ENCODE results near the gene UTF1.

UTF1 gene

GRCh38 chr10:133198621-133199487 lies 31.2 kb upstream of the UTF1 start:
- in situ Hi-C loops (cut with HindIII; ENCODE audit: low pct_unique_long_range_greater_than_20kb, low sequenced_read_pairs): no loop called here
- no peak for DNase-seq (ENCODE audit: low read depth in 1 of 2, low spot score in 1 of 2)
- TF ChIP-seq JUND (IDR thresholded peaks at IDR 0.05; ENCODE audit: low read depth): no peak

GRCh38 chr10:133199488-133199885 lies 30.5 kb upstream of the UTF1 start:
- no peak for TF ChIP-seq JUND (IDR thresholded peaks at IDR 0.05; ENCODE audit: low read depth)
- in situ Hi-C loops (cut with HindIII; ENCODE audit: low pct_unique_long_range_greater_than_20kb, low sequenced_read_pairs): no loop called here
- DNase-seq (ENCODE audit: low read depth in 1 of 2, low spot score in 1 of 2): no peak

- TF ChIP-seq JUND (IDR thresholded peaks at IDR 0.05; ENCODE audit: low read depth): no peak
- in situ Hi-C loops (cut with HindIII; ENCODE audit: low pct_unique_long_range_greater_than_20kb, low sequenced_read_pairs): no loop called here
Observed at GRCh38 chr10:133199992-133200611, 29.9 kb upstream of the UTF1 start.

GRCh38 chr10:133200621-133201031 lies 29.4 kb upstream of the UTF1 start:
- in situ Hi-C loops (cut with HindIII; ENCODE audit: low pct_unique_long_range_greater_than_20kb, low sequenced_read_pairs): no loop called here

More at GRCh38 chr10:133199992-133200611, 29.9 kb upstream of the UTF1 start:
- no peak for DNase-seq (ENCODE audit: low read depth in 1 of 2, low spot score in 1 of 2)

GRCh38 chr10:133201151-133201947 lies 28.7 kb upstream of the UTF1 start:
- DNase-seq (ENCODE audit: low read depth in 1 of 2, low spot score in 1 of 2): no peak
- in situ Hi-C loops (cut with HindIII; ENCODE audit: low pct_unique_long_range_greater_than_20kb, low sequenced_read_pairs): no loop called here
- TF ChIP-seq JUND (IDR thresholded peaks at IDR 0.05; ENCODE audit: low read depth): no peak

More at GRCh38 chr10:133200621-133201031, 29.4 kb upstream of the UTF1 start:
- DNase-seq (ENCODE audit: low read depth in 1 of 2, low spot score in 1 of 2): no peak
- no peak for TF ChIP-seq JUND (IDR thresholded peaks at IDR 0.05; ENCODE audit: low read depth)

GRCh38 chr10:133201948-133202725 lies 27.9 kb upstream of the UTF1 start:
- no peak for DNase-seq (ENCODE audit: low read depth in 1 of 2, low spot score in 1 of 2)
- in situ Hi-C loops (cut with HindIII; ENCODE audit: low pct_unique_long_range_greater_than_20kb, low sequenced_read_pairs): no loop called here
- TF ChIP-seq JUND (IDR thresholded peaks at IDR 0.05; ENCODE audit: low read depth): no peak

GRCh38 chr10:133202778-133203651 lies 27.0 kb upstream of the UTF1 start:
- in situ Hi-C loops (cut with HindIII; ENCODE audit: low pct_unique_long_range_greater_than_20kb, low sequenced_read_pairs): no loop called here
- TF ChIP-seq JUND (IDR thresholded peaks at IDR 0.05; ENCODE audit: low read depth): no peak

GRCh38 chr10:133203652-133204195 lies 26.3 kb upstream of the UTF1 start:
- DNase-seq (ENCODE audit: low read depth in 1 of 2, low spot score in 1 of 2): no peak
- TF ChIP-seq JUND (IDR thresholded peaks at IDR 0.05; ENCODE audit: low read depth): no peak
- in situ Hi-C loops (cut with HindIII; ENCODE audit: low pct_unique_long_range_greater_than_20kb, low sequenced_read_pairs): no loop called here

More at GRCh38 chr10:133202778-133203651, 27.0 kb upstream of the UTF1 start:
- no peak for DNase-seq (ENCODE audit: low read depth in 1 of 2, low spot score in 1 of 2)

- no peak for DNase-seq (ENCODE audit: low read depth in 1 of 2, low spot score in 1 of 2)
- in situ Hi-C loops (cut with HindIII; ENCODE audit: low pct_unique_long_range_greater_than_20kb, low sequenced_read_pairs): no loop called here
Observed at GRCh38 chr10:133204226-133205015, 25.6 kb upstream of the UTF1 start.

GRCh38 chr10:133205146-133205545 lies 24.9 kb upstream of the UTF1 start:
- in situ Hi-C loops (cut with HindIII; ENCODE audit: low pct_unique_long_range_greater_than_20kb, low sequenced_read_pairs): no loop called here
- TF ChIP-seq JUND (IDR thresholded peaks at IDR 0.05; ENCODE audit: low read depth): no peak
- DNase-seq (ENCODE audit: low read depth in 1 of 2, low spot score in 1 of 2): no peak

More at GRCh38 chr10:133204226-133205015, 25.6 kb upstream of the UTF1 start:
- TF ChIP-seq JUND (IDR thresholded peaks at IDR 0.05; ENCODE audit: low read depth): no peak

All from T47D (cell line).